Stimulated activated CD8-positive, alpha-beta memory T cell treated with anti-CD3 and anti-CD28 coated beads, Interleukin-12 subunit alpha, Interleukin-12 subunit beta, amount 100 ng/mL, for 4 hours (primary cell): ENCODE measurements around the gene RAI2.
A peak's percentile ranks its signal among the peaks of the same experiment; 100 is the strongest.

Source experiments
- DNase-seq: peaks from one replicate; pipeline ENCODE4 v3.0.0-alpha.2; 2020; ENCODE audit warnings: low read depth

Gene RAI2

GRCh38 chrX:17860811-17861488 is at the start of gene RAI2:
Gene RAI2, minus strand, starts transcription at chrX:17861298. Its CDS starts 59,288 bp downstream, at chrX:17802010.
- peak; percentile 8 for DNase-seq

GRCh38 chrX:17888421-17888820 is 27.3 kb upstream of the RAI2 start:
- no peak for DNase-seq

GRCh38 chrX:17882680-17883079 is 21.6 kb upstream of the RAI2 start:
- no peak for DNase-seq

- DNase-seq = no peak
These were observed 17.1 kb upstream of the RAI2 start for GRCh38 chrX:17878028-17878670.

- no peak for DNase-seq
These were observed 15.0 kb upstream of the RAI2 start for GRCh38 chrX:17876135-17876534.

- DNase-seq = no peak
These were observed 8.5 kb upstream of the RAI2 start for GRCh38 chrX:17869580-17869979.

- DNase-seq = no peak
These were observed 452 bp upstream of the RAI2 start for GRCh38 chrX:17861489-17862011.

GRCh38 chrX:17860179-17860780 is 818 bp downstream of the RAI2 start:
- DNase-seq = no peak

GRCh38 chrX:17859609-17860178 is 1.4 kb downstream of the RAI2 start:
- DNase-seq = no peak

GRCh38 chrX:17854531-17854930 is 6.6 kb downstream of the RAI2 start:
- DNase-seq = no peak

- no peak for DNase-seq
These were observed 7.0 kb downstream of the RAI2 start for GRCh38 chrX:17854069-17854468.

- DNase-seq = no peak
These were observed 9.2 kb downstream of the RAI2 start for GRCh38 chrX:17851874-17852273.

- DNase-seq = no peak
These were observed 12.4 kb downstream of the RAI2 start for GRCh38 chrX:17848545-17849265.

- no peak for DNase-seq
These were observed 15.1 kb downstream of the RAI2 start for GRCh38 chrX:17846045-17846444.

GRCh38 chrX:17844236-17844635 is 16.9 kb downstream of the RAI2 start:
- no peak for DNase-seq

- no peak for DNase-seq
These were observed 18.2 kb downstream of the RAI2 start for GRCh38 chrX:17842769-17843525.

GRCh38 chrX:17839269-17839668 is 21.8 kb downstream of the RAI2 start:
- no peak for DNase-seq

- no peak for DNase-seq
These were observed 24.3 kb downstream of the RAI2 start for GRCh38 chrX:17836830-17837229.

- DNase-seq = no peak
These were observed 27.1 kb downstream of the RAI2 start for GRCh38 chrX:17833954-17834353.

GRCh38 chrX:17831255-17831654 is 29.8 kb downstream of the RAI2 start:
- no peak for DNase-seq

GRCh38 chrX:17830211-17830610 is 30.9 kb downstream of the RAI2 start:
- DNase-seq = no peak
